Liver (tissue), 9 donors: ENCODE measurements around the gene NXPH2. TPM values are rescaled to one million over a fixed set of nuclear protein-coding genes. Genes with fewer than 3 reads are reported as not detected.

Source experiments
- DNase-seq: peaks from one replicate; pipeline ENCODE4 v3.0.0-alpha.2; 2017; ENCODE audit warnings: low spot score
- H3K27ac ChIP-seq, 2 donors: one replicate each; pipeline ENCODE4 v1.7.0; 2013; ENCODE audit warnings: inconsistent platforms in 2 of 2, low read length in 2 of 2, control low read depth in 1 of 2, low read depth in 1 of 2, mild to moderate bottlenecking in 1 of 2
- H3K27me3 ChIP-seq, 4 donors: one replicate each; pipeline versions ENCODE4 v1.6.1 to v1.7.0; 2013; ENCODE audit warnings: low read length in 3 of 4, inconsistent platforms in 1 of 4, mild to moderate bottlenecking in 1 of 4, moderate library complexity in 1 of 4; ENCODE audit not compliant: control insufficient read depth in 4 of 4, insufficient read depth in 4 of 4
- H3K36me3 ChIP-seq, 4 donors: one replicate each; pipeline versions ENCODE4 v1.6.1 to v1.7.0; 2013; ENCODE audit warnings: low read length in 3 of 4, mild to moderate bottlenecking in 3 of 4, low read depth in 1 of 4, moderate library complexity in 1 of 4; ENCODE audit not compliant: control insufficient read depth in 4 of 4, insufficient read depth in 3 of 4
- H3K4me1 ChIP-seq, 4 donors: one replicate each; pipeline versions ENCODE4 v1.6.1 to v1.7.0; 2013; ENCODE audit warnings: low read length in 3 of 4, mild to moderate bottlenecking in 3 of 4, moderate library complexity in 1 of 4; ENCODE audit not compliant: control insufficient read depth in 4 of 4, insufficient read depth in 4 of 4
- H3K4me3 ChIP-seq, 3 donors: one replicate each; pipeline versions ENCODE4 v1.6.1 to v1.7.0; 2013; ENCODE audit warnings: low read length in 3 of 3, control low read depth in 1 of 3, low read depth in 1 of 3, mild to moderate bottlenecking in 1 of 3
- H3K9ac ChIP-seq, 2 donors: one replicate each; pipeline ENCODE4 v1.7.0; 2013; ENCODE audit warnings: low read length in 2 of 2, mild to moderate bottlenecking in 2 of 2, moderate library complexity in 2 of 2, control low read depth in 1 of 2, low read depth in 1 of 2
- H3K9me3 ChIP-seq, 4 donors: one replicate each; pipeline versions ENCODE4 v1.6.1 to v1.7.0; 2013; ENCODE audit warnings: low read length in 3 of 4; ENCODE audit not compliant: control insufficient read depth in 4 of 4
- CTCF ChIP-seq: fragments of 150-350 bp; IDR thresholded peaks from 2 replicates; pipeline ENCODE4 v1.5.1; 2017; ENCODE audit warnings: improper control_type of control experiment, low read depth, low read length; ENCODE audit not compliant: missing input control
- EGR1 ChIP-seq, 2 donors: IDR thresholded peaks; 2 replicates each; pipeline ENCODE4 v1.6.1; 2016 to 2018; ENCODE audit warnings: antibody characterized with exemption in 2 of 2, low read depth in 2 of 2
- HNF4A ChIP-seq, 2 donors: conservative IDR thresholded peaks; 2 replicates each; pipeline ENCODE4 v1.6.1; 2016; ENCODE audit warnings: antibody characterized with exemption in 2 of 2, mild to moderate bottlenecking in 2 of 2
- HNF4G ChIP-seq: IDR thresholded peaks from 2 replicates; pipeline ENCODE4 v1.6.1; 2016; ENCODE audit warnings: antibody characterized with exemption
- JUND ChIP-seq, 2 donors: IDR thresholded peaks; 2 replicates each; pipeline ENCODE4 v1.6.1; 2016; ENCODE audit warnings: antibody characterized with exemption in 2 of 2
- NR2F2 ChIP-seq: IDR thresholded peaks from 2 replicates; pipeline ENCODE4 v1.6.1; 2016; ENCODE audit warnings: antibody characterized with exemption
- RAD21 ChIP-seq, 2 donors: IDR thresholded peaks; 2 replicates each; pipeline ENCODE4 v1.6.1; 2016; ENCODE audit warnings: antibody characterized with exemption in 2 of 2, mild to moderate bottlenecking in 2 of 2
- RXRA ChIP-seq, 2 donors: IDR thresholded peaks; 2 replicates each; pipeline ENCODE4 v1.6.1; 2017 to 2018; ENCODE audit warnings: antibody characterized with exemption in 2 of 2, mild to moderate bottlenecking in 1 of 2
- SP1 ChIP-seq: IDR thresholded peaks from 2 replicates; pipeline ENCODE4 v1.6.1; 2018; ENCODE audit warnings: antibody characterized with exemption, mild to moderate bottlenecking
- WGBS: extraction: QIAGEN DNeasy Blood & Tissue Kit; methylation state at CpG from one replicate; pipeline ENCODE4 v1.1.7; 2013; 5-methylcytosine and 5-hydroxymethylcytosine counted together
- polyA plus RNA-seq, 2 donors: library from polyadenylated mRNA; stranded (reverse) in 1 of 2; unstranded in 1 of 2; fragments of 200-250 nt in 1 of 2; fragments of >200 nt in 1 of 2; fragmentation: Nextera tagmentation in 1 of 2; extraction: Ambion mirVana in 1 of 2; gene quantifications; one replicate each; pipeline versions ENCODE4 v1.2.1 to v1.2.3, GENCODE V29; 2013 to 2015
- total RNA-seq, 2 donors: library from RNA; depleted of rRNA; stranded (reverse); fragments of >200 nt; gene quantifications; one replicate each; pipeline ENCODE4 v1.2.3, GENCODE V29; 2014
- TF ChIP-seq, protein P1 (sequence below): IDR thresholded peaks from 2 replicates; pipeline ENCODE4 v1.6.1; 2016; ENCODE audit warnings: antibody characterized with exemption, mild to moderate bottlenecking
- TF ChIP-seq, protein P2 (sequence below): IDR thresholded peaks from 2 replicates; pipeline ENCODE4 v1.6.1; 2016; ENCODE audit warnings: antibody characterized with exemption
- donor health status: healthy.
- donor health status: healthy.
- donor health status: healthy.
- donor health status: healthy.
- donor health status: healthy.

Gene NXPH2
- total and polyA plus RNA-seq, 4 donors, result 0.15 to 0.19 TPM; not detected in 2

- no peak for TF ChIP-seq NR2F2
- WGBS, result 85% methylated on average over 4 of the region's 4 CpGs
- Histone ChIP-seq H3K4me1 (no peaks in the 10 kb centered on the region), H3K9me3 (no peaks in the 10 kb centered on the region), H3K27me3 (no peaks in the 10 kb centered on the region), H3K4me3 (no peak overlapping the region), H3K9ac (no peak overlapping the region), H3K36me3 (no peaks in the 10 kb centered on the region), H3K27ac (no peak overlapping the region)
- DNase-seq, result no peak
These were observed 126.0 kb downstream of the NXPH2 start for GRCh38 chr2:138654146-138654545.

DNA sequence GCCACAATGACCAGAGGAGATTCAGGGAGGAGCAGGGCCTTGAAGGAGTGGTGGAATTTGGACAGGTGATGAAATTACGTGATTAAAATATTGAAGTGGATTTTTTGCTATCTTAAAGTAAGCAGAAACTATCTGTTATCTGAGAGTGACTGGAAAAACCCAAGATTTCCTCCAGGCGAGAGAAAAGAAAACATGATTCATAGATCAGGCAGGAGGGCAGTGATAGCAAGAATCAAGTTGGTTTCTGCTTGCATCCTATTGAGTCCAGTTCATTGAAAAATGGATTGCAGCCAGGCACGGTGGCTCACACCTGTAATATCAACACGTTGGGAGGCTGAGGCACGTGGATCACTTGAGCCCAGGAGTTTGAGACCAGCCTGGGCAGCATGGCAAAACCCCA, 127.8 kb downstream of the NXPH2 start:
- H3K27ac ChIP-seq, result no peak overlapping the region
- TF ChIP-seq, protein P1, sequence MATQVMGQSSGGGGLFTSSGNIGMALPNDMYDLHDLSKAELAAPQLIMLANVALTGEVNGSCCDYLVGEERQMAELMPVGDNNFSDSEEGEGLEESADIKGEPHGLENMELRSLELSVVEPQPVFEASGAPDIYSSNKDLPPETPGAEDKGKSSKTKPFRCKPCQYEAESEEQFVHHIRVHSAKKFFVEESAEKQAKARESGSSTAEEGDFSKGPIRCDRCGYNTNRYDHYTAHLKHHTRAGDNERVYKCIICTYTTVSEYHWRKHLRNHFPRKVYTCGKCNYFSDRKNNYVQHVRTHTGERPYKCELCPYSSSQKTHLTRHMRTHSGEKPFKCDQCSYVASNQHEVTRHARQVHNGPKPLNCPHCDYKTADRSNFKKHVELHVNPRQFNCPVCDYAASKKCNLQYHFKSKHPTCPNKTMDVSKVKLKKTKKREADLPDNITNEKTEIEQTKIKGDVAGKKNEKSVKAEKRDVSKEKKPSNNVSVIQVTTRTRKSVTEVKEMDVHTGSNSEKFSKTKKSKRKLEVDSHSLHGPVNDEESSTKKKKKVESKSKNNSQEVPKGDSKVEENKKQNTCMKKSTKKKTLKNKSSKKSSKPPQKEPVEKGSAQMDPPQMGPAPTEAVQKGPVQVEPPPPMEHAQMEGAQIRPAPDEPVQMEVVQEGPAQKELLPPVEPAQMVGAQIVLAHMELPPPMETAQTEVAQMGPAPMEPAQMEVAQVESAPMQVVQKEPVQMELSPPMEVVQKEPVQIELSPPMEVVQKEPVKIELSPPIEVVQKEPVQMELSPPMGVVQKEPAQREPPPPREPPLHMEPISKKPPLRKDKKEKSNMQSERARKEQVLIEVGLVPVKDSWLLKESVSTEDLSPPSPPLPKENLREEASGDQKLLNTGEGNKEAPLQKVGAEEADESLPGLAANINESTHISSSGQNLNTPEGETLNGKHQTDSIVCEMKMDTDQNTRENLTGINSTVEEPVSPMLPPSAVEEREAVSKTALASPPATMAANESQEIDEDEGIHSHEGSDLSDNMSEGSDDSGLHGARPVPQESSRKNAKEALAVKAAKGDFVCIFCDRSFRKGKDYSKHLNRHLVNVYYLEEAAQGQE, result no peak
- no peak for TF ChIP-seq RXRA (IDR thresholded peaks at IDR 0.05)
- no peak for TF ChIP-seq SP1
- no peak for TF ChIP-seq HNF4A (conservative IDR thresholded peaks at IDR 0.05)
- TF ChIP-seq EGR1 (IDR thresholded peaks at IDR 0.05; ENCODE audit: low read depth in 2 of 2), result no peak
- TF ChIP-seq RAD21 (IDR thresholded peaks at IDR 0.05), result no peak
- no peak for TF ChIP-seq HNF4G
- TF ChIP-seq, protein P2, sequence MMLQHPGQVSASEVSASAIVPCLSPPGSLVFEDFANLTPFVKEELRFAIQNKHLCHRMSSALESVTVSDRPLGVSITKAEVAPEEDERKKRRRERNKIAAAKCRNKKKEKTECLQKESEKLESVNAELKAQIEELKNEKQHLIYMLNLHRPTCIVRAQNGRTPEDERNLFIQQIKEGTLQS, result no peak
- TF ChIP-seq CTCF, result no peak
- no peak overlapping the region for H3K4me3 ChIP-seq
- no peaks in the 10 kb centered on the region for H3K4me1 ChIP-seq
- H3K27me3 ChIP-seq, result no peaks in the 10 kb centered on the region
- DNase-seq, result no peak
- no peak overlapping the region for H3K9ac ChIP-seq
- no peaks in the 10 kb centered on the region for H3K9me3 ChIP-seq
- WGBS, result 85% methylated on average over 5 of the region's 5 CpGs
- H3K36me3 ChIP-seq, result no peaks in the 10 kb centered on the region

GRCh38 chr2:138649571-138649970, 130.6 kb downstream of the NXPH2 start:
- TF ChIP-seq HNF4A (conservative IDR thresholded peaks at IDR 0.05), result no peak
- no peak for TF ChIP-seq NR2F2
- no peak for TF ChIP-seq JUND (IDR thresholded peaks at IDR 0.05)
- DNase-seq, result no peak
- no peak overlapping the region for H3K4me3 ChIP-seq
- H3K4me1 ChIP-seq, result no peaks in the 10 kb centered on the region
- H3K9me3 ChIP-seq, result no peaks in the 10 kb centered on the region
- no peaks in the 10 kb centered on the region for H3K27me3 ChIP-seq
- no peak overlapping the region for H3K9ac ChIP-seq
- no peak overlapping the region for H3K27ac ChIP-seq
- H3K36me3 ChIP-seq, result no peaks in the 10 kb centered on the region
- WGBS, result 40% methylated on average over 1 of the region's 1 CpG
